Inflammatory macrophage treated with lipopolysaccharide for 1 hour (primary cell): Measurements from ENCODE around the gene ANGPT4.
"Not testable (repeated sequence)": the region's sequence is repeated elsewhere in the genome, so short reads cannot be mapped to it uniquely, and the experiment has no call there.

Source experiments
- DNase-seq, 2 donors: peaks; one replicate each; pipeline ENCODE4 v3.0.0-alpha.2; 2020 to 2022

ANGPT4 gene

DNA sequence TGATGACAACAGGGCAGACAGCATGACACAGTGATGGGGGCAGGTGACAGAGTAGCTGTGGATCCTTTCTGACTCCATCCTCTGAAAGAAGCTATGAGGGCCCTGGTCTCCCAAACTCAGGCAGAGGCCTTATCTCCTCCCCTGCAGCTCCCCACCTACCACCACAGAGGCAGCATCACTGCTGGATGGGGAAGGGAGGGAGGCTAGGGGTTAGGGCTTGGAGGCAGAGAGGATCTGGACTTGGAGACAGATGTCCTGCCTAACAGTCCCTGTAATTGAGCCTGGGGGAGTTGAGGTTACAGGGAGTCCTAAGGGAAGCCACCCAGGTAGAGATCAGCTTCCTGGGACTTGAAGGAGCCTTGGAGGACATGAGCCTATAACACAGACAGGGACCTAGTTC, 44.7 kb downstream of the ANGPT4 start:
- no peak for DNase-seq

DNA sequence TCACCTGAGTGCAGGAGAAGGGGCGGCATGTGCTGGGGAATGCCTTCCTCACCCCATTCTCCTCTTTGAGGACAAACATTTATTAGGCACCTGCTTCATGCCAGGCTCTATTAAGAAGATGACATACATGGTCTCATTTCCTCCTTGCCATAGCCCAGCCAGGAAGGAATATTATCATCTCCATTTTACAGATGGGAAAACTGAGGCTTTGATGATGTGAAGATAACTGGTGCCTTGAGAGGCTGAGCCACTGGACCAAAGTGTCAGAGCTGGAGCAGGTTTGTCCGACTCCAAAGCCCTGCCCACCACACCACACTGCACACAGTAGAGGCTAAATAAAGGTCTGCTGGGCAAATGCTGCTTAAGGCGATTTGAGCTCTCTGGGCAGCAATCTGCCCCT, 45.4 kb downstream of the ANGPT4 start:
- DNase-seq, result no peak

DNA sequence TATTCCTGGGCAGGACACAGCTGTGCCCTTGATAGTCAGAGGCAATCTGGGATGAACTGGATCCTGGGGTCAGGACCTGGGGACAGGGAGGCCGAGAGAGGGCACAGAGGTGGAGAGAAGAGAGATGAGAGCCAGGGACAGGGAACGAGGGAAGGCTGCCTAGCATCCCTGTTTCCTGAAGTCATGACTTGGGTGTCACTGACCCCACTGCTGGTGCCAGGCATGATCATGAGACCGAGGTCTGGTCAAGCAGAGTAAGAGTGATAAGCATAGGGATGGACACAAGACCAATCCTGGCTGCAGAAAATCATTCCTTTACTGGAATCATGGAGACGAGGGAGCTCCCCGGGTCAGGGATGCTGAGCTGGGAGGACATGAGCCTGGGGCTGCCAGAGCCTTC, 46.5 kb downstream of the ANGPT4 start:
- DNase-seq, result no peak

DNA sequence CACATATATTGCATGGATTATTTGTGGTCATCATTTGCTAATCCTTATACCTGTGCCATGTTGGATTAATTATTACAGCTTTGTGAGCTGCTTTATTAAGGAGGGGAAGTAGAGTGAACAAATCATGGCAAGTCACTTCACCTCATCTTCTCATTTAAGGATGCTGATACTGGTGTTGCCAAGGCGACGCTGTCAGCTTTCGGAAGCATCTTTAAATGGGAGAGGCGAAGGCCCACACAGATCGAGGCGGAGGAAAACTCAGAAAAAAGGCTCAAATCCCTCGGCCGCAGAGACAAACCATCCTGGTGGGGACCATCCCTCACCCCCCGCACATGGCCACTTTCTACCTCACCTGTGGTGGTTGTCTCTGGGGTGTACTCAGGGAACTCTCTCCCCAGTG, 47.9 kb downstream of the ANGPT4 start:
- no peak for DNase-seq

DNA sequence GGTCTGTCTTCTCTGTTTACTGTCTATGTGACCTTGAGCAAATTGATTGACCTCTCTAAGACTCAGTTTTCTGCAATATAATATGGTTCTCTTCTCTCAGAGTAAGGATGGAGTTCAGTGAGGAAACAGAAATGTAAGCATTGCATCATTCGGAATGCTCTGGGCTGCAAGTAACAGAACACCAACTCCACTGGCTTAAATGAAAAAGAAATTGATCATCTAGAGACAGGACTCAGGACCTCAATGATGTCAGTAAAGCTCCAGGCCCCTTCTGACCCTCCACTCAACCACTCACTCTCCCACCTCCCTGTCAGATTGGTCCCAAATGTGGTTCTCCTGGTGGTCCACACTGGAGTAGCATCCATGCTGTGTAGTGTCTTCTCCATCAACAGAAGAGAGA, 50.7 kb downstream of the ANGPT4 start:
- no peak for DNase-seq

DNA sequence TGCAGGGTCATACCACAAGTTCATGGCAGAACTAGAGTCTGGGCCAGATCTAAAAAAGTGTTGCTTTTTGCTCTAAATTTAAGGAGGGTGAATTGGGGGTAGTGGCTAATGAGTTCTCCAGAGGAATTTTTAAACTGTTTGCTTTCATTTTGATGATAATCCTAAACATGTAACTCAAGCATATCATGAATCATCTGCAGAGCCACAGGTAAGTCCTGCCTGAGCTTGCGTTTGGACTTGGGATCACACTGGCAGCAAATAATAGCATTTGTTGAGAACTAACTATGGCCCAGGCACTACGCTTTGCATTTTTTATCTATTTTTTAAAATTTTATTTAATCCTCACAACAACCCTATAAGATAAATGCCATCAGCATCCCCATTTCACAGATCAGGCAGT, 55.2 kb downstream of the ANGPT4 start:
- DNase-seq, result no peak

DNA sequence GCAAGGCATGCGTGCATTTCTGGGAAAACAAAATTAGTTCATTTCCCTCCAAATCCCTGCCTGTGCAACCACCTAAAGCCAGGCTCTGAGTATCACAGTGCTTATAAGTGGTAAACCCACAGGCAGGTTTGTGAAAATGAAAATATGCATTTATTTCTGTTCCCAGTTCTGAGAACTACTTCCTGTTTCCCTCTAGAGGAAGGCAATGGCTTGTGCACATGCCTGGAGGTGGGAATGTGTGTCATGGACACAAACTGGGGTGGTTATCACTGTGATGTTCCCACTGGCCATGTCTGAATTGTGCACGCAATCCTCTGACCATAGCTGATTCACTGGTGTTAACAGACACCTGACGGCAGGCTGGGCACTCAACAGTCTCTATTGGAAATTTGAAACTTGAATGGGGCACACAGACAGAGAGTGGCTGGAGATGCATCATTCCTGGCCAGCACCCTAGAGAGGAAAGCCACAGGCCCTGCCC, 56.3 kb downstream of the ANGPT4 start:
- DNase-seq, result peak; percentile 36 to 60

DNA sequence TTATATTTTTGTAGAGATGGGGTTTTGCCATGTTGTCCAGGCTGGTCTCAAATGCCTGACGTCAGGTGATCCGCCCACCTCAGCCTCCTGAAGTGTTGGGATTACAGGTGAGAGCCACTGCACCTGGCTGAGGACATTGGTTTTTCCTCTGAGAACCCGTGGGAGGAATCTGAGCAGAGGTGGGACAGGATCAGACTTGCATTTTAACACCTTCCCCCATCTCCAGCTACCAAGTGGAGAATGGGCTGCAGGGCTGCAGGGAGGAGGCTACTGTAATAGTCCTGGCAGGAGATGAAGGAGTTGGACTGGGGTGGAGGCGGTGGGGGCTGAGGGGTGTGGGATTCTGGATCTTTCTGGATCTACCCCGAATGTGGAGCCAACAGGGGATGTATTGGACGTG, 58.1 kb downstream of the ANGPT4 start:
- DNase-seq, result no peak

DNA sequence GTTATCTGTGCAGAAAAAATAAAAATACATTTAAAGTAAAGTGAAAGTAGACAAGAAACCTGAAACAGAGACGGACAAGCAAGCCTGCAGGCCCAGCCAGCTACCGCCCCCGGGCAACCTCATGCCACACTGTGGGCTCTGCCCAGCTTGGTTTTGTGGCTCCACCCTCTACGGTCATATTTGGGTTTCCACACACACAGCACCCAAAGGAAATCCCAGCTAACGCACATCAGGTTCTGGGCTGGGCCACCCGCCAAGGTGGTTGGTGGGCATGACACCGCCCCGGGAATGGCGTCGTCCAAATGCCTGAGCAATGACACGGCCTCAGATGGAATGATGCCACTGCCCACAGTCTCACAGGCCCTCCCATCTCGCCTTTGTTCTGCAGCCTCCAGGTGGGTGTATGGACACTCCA, 59.8 kb downstream of the ANGPT4 start:
- peak; percentile 50 to 59 for DNase-seq

DNA sequence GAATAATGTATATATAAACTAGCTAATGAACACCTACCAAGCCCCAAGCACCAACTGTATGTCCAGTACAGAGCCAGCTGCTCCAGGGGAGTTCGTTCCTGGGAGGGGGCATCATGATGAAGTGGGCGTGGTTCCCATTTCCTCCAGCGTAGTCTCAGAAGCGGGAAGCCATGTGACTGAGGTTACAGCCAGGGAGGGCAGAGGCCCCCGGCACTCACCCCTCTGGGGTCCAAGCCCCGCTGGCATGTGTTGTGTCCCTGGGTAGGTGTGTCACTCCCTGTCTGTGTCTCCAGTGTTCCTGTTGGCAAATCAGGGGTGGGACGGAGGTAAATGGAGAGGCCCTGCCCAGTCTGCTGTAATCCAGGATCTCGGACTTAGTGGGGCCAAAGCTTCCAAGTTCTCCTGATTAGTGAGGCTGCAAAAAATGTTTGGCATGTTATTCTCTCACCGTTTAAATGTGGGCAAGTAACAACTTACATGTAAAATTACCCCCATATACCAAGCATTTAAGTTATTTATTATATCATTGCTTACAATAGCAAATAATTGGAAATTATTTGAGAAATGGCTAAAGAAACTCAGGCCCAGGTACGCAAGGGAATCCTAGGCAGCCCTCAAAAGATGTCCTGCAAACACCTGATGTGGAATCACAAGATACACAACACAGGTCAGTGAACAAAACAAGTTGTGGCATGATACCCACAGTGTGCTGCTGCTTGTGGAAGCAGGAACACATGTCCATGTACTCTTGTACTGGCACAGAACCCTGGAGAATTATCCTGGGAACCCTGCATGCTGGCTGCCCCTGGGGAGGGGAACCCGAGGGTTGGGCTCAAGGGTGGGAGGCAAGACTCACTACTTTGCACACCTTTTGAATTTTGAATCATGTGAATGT, 60.4 kb downstream of the ANGPT4 start:
- DNase-seq, result no peak

DNA sequence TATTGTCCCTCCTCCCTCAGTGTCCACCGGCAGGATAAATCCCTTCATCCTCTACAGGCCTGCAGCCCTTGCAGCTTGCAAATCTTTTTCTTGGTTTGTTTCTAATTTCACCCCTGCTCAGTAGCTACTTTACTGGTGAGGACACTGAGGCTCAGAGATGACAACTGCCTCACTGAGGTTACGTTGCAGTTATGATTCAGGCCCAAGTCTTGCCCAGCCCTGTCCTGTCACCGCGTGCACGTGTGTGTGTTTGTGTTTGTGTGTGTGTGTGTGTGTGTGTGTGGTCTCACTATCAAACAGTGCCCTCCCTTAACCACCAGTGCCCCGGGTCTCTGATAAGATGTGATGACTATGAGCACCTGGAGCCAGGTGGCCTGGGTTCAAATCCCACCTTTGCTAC, 61.5 kb downstream of the ANGPT4 start:
- no peak for DNase-seq

DNA sequence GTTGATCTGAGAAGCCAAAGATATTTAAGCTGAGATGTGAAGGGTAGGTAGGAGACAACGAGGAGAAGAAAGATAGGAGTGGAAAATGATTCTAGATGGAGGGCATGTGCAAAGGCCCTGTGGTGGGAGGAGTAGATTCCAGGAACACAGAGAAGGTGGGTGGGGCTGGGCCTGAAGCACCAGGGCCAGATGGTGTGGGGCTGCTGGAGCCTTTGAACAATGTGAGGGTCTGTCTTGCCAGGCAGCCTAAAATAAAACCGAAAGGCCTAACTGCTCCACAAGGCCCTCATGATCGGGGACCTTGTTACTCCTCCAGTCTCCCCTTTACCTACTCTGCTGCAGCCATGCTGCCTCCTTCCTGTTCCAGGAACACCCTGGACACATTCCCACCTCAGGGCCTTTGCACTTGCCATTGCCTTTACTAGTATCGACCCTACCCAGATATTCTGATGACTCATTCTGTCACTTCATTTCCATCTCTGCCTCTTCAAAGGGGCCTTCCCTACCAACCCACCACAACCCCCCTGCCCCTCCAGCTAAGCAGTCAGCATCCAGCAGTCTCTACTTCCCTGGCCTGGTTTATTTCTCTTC, 62.6 kb downstream of the ANGPT4 start:
- no peak for DNase-seq

DNA sequence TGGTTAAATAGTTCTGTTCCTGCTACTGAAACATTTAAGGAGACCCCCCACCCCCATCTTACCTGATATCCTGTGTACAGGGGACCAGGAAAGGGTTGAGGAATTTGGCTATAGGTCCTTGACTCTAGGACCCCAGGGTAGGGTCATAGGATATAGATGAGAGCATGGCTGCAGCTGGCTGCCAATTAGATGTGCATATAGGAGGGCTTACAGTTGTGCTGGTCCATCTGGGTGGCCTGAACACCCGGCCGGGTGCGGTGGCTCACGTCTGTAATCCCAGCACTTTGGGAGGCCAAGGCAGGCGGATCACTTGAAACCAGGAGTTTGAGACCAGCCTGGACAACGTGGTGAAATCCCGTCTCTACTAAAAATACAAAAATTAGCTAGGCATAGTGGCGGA, 67.4 kb downstream of the ANGPT4 start:
- DNase-seq, result not testable (repeated sequence)

DNA sequence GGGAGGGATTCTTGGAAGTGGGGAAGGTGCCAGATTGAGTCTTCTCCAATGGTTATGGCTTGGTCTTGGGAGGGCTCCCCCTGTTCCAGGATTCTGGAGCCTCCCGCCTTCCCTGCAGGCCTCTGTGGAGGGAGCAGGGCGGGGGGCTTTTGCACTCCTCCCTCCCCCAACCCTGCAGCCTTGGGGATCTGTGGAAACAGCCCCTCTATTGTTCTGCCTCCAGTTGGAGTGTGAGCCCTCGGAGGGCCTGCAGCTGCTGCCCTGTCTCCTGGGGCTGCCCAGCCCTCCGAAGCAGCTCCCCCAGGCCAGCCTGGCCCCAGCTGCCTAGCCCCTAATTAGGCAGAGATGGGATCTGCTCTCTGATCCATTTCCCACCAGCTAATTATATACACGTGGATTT, 67.9 kb downstream of the ANGPT4 start:
- DNase-seq, result no peak

DNA sequence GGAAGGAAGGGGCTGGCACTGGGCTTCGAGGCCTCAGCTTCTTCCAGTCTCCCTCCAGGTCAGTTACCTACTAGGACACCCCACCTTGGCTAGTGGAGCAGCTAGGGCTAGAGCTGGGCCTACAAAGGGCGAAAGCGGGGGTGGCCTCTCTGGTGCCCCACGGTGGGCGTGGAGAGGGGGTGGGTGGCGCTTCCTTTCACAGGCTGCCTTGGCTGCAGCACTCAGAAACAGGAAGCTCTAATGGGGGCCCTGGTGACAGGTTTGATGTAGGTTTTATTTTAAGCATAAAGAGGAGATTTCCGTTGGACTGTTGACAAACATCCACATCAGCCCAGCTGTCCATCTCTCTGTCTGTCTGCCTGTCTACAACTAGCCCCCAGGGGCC, 69.2 kb downstream of the ANGPT4 start:
- peak; percentile 42 to 53 for DNase-seq

DNA sequence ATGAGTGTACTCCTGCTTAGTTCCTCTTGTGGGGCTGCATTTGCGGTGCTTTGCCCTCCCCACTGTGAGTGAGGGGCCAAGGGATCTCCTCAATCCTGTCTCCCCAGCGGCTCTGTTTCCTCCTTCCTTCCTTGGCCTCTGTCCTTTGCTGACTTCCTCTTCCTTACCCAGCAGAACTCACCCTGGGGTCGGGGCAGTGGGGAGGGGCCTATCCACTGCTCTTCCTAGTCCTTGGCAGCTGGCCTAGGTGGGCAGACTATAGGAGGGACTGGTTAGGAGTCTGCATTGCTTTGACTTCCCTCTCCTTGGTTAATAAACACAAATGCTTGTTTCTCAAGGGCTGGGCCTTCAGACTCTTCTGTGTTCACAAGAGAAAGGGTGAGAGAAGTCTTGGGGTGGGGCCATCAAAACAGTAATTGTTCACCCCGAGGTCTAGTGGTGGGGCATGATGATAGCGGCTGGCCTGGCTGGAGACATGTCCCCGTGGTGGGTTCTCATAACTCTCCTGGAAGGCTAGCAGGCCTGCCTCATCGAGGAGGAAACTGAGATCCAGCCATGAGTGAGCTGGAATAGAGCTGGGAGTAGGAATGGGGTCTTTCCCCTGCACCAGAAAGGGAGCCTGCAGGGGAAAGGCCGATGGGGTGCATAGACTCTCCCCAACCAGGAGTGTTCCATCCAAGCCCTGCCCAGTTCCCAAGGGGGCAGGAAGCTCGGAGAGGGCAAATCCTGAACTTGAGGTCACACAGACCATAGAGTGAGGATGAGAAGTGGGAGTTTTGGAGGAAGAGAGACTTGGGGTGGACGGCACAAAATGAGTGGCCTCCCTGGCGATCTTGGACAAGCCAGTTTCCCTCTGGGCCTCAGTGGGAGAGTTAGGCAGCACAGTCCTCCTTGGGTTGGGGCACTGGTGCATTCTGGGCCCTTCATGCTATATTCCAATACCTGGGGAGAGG, 69.9 kb downstream of the ANGPT4 start:
- DNase-seq, result peak in 1 of 2 donors; percentile 33

DNA sequence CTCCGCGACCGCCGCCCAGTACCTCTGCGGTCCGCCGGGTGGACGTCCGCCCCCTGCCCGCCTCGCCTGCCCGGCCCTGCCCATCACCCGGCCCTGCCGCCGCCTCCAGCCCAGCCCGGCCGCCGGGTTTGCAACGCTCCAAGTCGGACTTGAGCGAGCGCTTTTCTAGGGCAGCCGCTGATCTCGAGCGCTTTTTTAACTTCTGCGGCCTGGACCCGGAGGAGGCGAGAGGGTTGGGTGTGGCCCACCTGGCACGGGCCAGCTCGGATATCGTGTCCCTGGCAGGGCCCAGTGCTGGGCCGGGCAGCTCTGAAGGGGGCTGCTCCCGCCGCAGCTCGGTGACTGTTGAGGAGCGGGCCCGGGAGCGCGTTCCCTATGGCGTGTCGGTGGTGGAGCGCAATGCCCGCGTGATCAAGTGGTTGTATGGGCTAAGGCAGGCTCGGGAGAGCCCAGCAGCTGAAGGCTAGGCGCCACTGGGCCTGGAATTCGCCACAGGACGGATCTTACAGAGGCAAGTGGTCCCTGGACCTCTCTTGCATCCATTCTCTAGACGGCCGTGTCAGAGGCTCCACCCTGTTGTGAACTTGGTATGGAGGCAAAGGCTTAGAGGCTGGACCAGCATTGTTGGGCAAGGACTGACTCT, 70.8 kb downstream of the ANGPT4 start:
- DNase-seq, result no peak

DNA sequence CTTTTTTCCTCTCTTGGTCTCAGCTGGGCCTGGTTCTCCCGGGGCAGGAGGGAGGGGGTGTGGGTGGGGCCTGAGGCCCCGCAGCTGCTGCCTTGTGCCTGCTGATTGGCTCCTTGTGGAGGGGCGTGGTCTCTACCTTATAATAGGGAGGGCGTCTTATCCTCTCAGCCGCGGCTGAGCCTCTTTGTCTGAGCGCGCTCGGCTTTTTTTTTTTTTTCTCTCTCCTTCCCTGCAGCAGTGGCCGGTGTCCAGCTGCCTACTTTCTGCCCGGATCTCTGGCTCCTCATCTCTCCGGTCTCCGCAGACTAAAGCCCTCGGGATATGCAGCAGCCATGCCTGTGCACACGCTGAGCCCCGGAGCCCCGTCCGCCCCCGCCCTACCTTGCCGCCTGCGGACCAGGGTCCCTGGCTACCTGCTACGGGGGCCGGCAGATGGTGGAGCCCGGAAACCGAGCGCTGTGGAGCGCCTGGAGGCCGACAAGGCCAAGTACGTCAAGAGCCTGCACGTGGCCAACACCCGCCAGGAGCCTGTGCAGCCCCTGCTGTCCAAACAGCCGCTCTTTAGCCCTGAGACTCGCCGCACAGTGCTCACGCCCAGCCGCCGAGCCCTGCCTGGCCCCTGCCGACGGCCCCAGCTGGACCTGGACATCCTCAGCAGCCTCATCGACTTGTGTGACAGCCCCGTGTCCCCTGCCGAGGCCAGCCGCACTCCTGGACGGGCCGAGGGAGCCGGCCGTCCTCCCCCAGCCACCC, 71.5 kb downstream of the ANGPT4 start:
- DNase-seq, result peak; percentile 30 to 31

DNA sequence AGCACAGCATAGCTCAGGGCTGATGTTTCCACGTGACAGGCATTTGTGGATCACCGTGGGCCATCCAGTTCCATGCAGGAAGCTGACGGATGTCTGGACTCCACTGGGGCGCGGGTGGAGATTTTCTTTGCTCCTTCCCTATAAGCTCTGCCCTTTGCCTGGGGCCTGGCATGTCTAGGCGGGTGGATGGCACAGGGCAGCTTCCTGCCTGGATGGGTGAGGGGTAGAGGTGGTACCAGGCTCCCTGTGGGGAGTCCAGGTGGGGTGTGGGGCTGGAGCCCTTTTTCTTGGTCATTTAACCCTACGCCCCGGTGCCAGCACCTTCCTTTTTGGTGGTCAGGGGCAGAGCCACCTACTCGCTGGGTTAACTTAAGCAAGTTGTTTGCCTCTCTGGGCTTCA, 72.2 kb downstream of the ANGPT4 start:
- DNase-seq, result no peak

DNA sequence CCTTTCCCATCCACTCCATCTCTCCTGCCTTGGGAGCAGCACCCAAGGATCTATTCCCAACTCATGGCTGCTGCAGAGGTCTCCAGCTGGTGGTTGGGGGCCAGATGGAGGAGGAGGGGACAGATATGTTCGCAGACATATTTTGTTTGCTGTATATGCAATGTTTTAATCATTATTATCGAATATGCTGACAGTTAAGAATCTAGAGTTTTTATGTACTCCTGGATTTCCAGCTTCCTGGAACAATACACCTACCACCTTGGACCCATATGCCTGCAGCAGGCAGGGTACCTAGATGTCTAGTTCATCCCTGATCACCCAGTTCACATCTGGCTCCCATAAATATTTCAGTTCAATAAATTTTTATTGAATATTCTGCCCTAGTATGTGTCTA, 73.6 kb downstream of the ANGPT4 start:
- no peak for DNase-seq

DNA sequence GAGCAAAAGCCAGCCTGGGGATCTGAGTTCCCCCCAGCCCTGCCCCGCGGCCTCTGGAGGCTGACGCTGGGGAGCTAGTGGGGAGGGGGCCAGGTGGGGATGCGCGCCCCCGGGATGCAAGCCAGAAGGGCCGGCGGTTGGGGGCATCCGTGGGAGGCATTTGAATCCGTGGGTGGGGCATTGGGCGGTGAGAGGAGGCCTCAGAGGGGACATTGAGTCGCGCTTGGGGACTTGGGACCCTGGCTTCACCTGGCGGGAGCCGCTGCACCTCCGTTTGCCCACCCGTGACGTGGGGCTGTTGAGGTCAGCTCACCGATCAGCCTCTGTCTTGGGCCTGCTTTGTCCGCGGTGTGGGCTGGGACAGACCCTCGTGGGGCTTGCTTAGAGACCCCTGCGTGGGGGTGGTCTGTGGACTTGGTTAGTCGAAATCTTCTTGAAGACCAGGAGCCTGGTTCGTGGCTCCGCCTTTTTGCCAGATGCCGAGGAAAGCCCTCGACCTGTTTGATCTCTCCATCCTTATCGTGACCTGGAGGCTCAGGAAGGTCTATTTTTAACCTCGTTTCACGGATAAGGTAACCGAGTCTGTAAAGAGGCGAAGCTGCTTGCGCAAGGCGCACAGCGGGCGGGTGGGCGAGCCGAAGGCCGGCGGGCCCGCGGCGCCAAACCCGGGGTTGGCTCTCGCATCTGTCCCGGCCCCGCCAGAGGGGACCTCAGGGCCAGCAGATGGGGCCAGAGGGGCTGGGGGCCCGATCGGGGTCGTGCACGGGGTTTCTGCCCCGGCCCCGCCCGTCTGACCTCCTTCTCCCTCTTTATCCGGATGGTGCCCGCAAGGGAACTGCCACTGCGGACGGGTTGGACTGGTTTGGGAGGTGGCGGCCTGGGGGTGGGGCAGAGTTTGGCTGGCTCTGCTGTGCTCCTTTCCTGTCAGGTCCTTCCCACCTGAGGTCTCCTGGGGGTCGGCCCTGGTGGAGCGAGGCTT, 74.3 kb downstream of the ANGPT4 start:
- DNase-seq, result no peak
